CD8-positive, alpha-beta memory T cell (primary cell): ENCODE data around the gene SCGB1D4. TPM values are rescaled to one million over a fixed set of nuclear protein-coding genes. Genes with fewer than 3 reads are reported as not detected.
"Not testable (repeated sequence)": the region's sequence is repeated elsewhere in the genome, so short reads cannot be mapped to it uniquely, and the experiment has no call there.

Experiments used
- CTCF ChIA-PET: fragments of 350-600 bp; sonication (Branson Sonifier 250); formaldehyde crosslinking; loops from one replicate; lab custom pipeline; 2021; ENCODE audit warnings: antibody characterized with exemption; lab: Charles Lee
- POLR2A ChIA-PET: fragments of 350-600 bp; sonication (Branson Sonifier 250); formaldehyde crosslinking; loops from one replicate; lab custom pipeline; 2021; ENCODE audit warnings: antibody characterized with exemption; lab: Charles Lee
- DNase-seq, 5 donors: peaks; one replicate each; pipeline versions ENCODE4 v3.0.0 to v3.0.0-alpha.2; 2020 to 2022; ENCODE audit warnings: mixed read lengths in 1 of 5
- H3K27ac ChIP-seq: one replicate; pipeline ENCODE4 v1.7.0; 2013; ENCODE audit warnings: low read depth, mild to moderate bottlenecking, low read length, moderate library complexity
- H3K27me3 ChIP-seq: 2 replicates; pipeline ENCODE4 v1.7.0; 2013; ENCODE audit warnings: low read length, mild to moderate bottlenecking; ENCODE audit not compliant: insufficient read depth, poor library complexity, severe bottlenecking
- H3K36me3 ChIP-seq: 2 replicates; pipeline ENCODE4 v1.7.0; 2013; ENCODE audit warnings: mild to moderate bottlenecking, low read length, moderate library complexity; ENCODE audit not compliant: insufficient read depth
- H3K4me1 ChIP-seq: 2 replicates; pipeline ENCODE4 v1.7.0; 2013; ENCODE audit warnings: mild to moderate bottlenecking, low read length, moderate library complexity; ENCODE audit not compliant: insufficient read depth
- H3K4me3 ChIP-seq: 2 replicates; pipeline ENCODE4 v1.7.0; 2013; ENCODE audit warnings: mild to moderate bottlenecking, low read length
- H3K9me3 ChIP-seq: 2 replicates; pipeline ENCODE4 v1.7.0; 2013; ENCODE audit warnings: mild to moderate bottlenecking, low read length
- H3K27ac Mint-ChIP-seq, 8 donors: one replicate each; pipeline ENCODE4 v1.8.0; 2020 to 2021; ENCODE audit warnings: mixed read lengths in 8 of 8, mild to moderate bottlenecking in 6 of 8, inconsistent platforms in 3 of 8, moderate library complexity in 3 of 8
- H3K27me3 Mint-ChIP-seq, 2 donors: one replicate each; pipeline ENCODE4 v1.8.0; 2020 to 2021; ENCODE audit warnings: mixed read lengths in 2 of 2, mild to moderate bottlenecking in 1 of 2, moderate library complexity in 1 of 2
- H3K36me3 Mint-ChIP-seq, 3 donors: one replicate each; pipeline ENCODE4 v1.8.0; 2020 to 2021; ENCODE audit warnings: mixed read lengths in 3 of 3, inconsistent platforms in 1 of 3, mild to moderate bottlenecking in 1 of 3
- H3K4me1 Mint-ChIP-seq, 3 donors: one replicate each; pipeline ENCODE4 v1.8.0; 2020 to 2021; ENCODE audit warnings: mixed read lengths in 3 of 3, inconsistent platforms in 1 of 3, mild to moderate bottlenecking in 1 of 3
- H3K4me3 Mint-ChIP-seq, 7 donors: one replicate each; pipeline ENCODE4 v1.8.0; 2020 to 2021; ENCODE audit warnings: mixed read lengths in 7 of 7, mild to moderate bottlenecking in 6 of 7, moderate library complexity in 4 of 7, inconsistent platforms in 2 of 7
- H3K9me3 Mint-ChIP-seq, 5 donors: one replicate each; pipeline ENCODE4 v1.8.0; 2020 to 2022; ENCODE audit warnings: mixed read lengths in 5 of 5, mild to moderate bottlenecking in 3 of 5, moderate library complexity in 2 of 5, inconsistent platforms in 1 of 5
- polyA plus RNA-seq: library from polyadenylated mRNA; unstranded; fragments of 300-500 nt; fragmentation: Illumina TruSeq; gene quantifications from one replicate; pipeline ENCODE4 v1.2.3, GENCODE V29; 2021
- total RNA-seq, 2 experiments: library from RNA; stranded (reverse); gene quantifications; one replicate each; pipeline ENCODE4 v1.2.3, GENCODE V29; 2021

Gene SCGB1D4
- total and polyA plus RNA-seq, 3 experiments from 2014 or later, result not detected

- Histone ChIP-seq H3K9me3 (no peaks in the 10 kb centered on the region), H3K36me3 (no peaks in the 10 kb centered on the region), H3K4me3 (peak within 1 kb of the TSS; percentile 67), H3K27me3 (peaks cover 4% of the 10 kb centered on the region), H3K4me1 (peaks cover 4% of the 10 kb centered on the region), H3K27ac (no peak within 1 kb of the TSS)
- ChIA-PET POLR2A (no interaction called here), CTCF (interaction anchor here (0.9 to 4.8 kb wide), 8 partner anchors 10 to 57 kb away, joined by 3 to 32 read pairs (median 5); no protein-coding TSS in a partner anchor)
- H3K4me3 Mint-ChIP-seq, result peak within 1 kb of the TSS; percentile 87 to 97 (median 89)
- peaks cover 3 to 6% of the 10 kb centered on the region in 2 donors for H3K27me3 Mint-ChIP-seq
- H3K27ac Mint-ChIP-seq, result peak within 1 kb of the TSS in 6 of 8 donors; percentile 13 to 90 (median 68)
- peaks cover 8 to 19% (median 12%) of the 10 kb centered on the region in 3 donors for H3K4me1 Mint-ChIP-seq
- peaks cover 0 to 1% (median 0%) of the 10 kb centered on the region in 3 donors for H3K36me3 Mint-ChIP-seq
- H3K9me3 Mint-ChIP-seq, result no peaks in the 10 kb centered on the region
- DNase-seq, result peak; percentile 40 to 85 (median 72)
These were observed 38.7 kb upstream of the SCGB1D4 start, which contains the start of gene ASRGL1 for GRCh38 chr11:62337303-62338181. TSS of gene ASRGL1 (plus strand) at chr11:62337448. CDS start at chr11:62337978, 530 bp downstream.

GRCh38 chr11:62336949-62337302 lies 38.1 kb upstream of the SCGB1D4 start:
- H3K36me3 ChIP-seq, H3K36me3 Mint-ChIP-seq, H3K27me3 ChIP-seq, H3K9me3 ChIP-seq, H3K9me3 Mint-ChIP-seq, H3K4me1 ChIP-seq, DNase-seq, POLR2A ChIA-PET, H3K27ac ChIP-seq, H3K27me3 Mint-ChIP-seq: not testable (repeated sequence)
- H3K27ac Mint-ChIP-seq, result peak overlapping the region in 4 of 8 donors; percentile 49 to 85 (median 67)
- H3K4me1 Mint-ChIP-seq, result peaks cover 8 to 19% (median 12%) of the 10 kb centered on the region in 3 donors
- CTCF ChIA-PET, result interaction anchor here (1.1 to 4.8 kb wide), 6 partner anchors 10 to 58 kb away, joined by 4 to 32 read pairs (median 6); no protein-coding TSS in a partner anchor
- peak overlapping the region; percentile 87 to 97 (median 89) for H3K4me3 Mint-ChIP-seq
- peak overlapping the region; percentile 67 for H3K4me3 ChIP-seq

- H3K4me1 Mint-ChIP-seq, result peaks cover 8 to 14% (median 12%) of the 10 kb centered on the region in 3 donors
- H3K4me1 ChIP-seq, result peaks cover 4% of the 10 kb centered on the region
- no peaks in the 10 kb centered on the region for H3K36me3 ChIP-seq
- H3K4me3 Mint-ChIP-seq, result peak overlapping the region in 1 of 7 donors; percentile 18
- CTCF ChIA-PET, result no interaction called here
- no peaks in the 10 kb centered on the region for H3K9me3 ChIP-seq
- H3K9me3 Mint-ChIP-seq, result no peaks in the 10 kb centered on the region
- peaks cover 0 to 1% (median 0%) of the 10 kb centered on the region in 3 donors for H3K36me3 Mint-ChIP-seq
- H3K27me3 ChIP-seq, result peaks cover 4% of the 10 kb centered on the region
- H3K4me3 ChIP-seq, result no peak overlapping the region
- H3K27ac ChIP-seq, result no peak overlapping the region
- POLR2A ChIA-PET, result no interaction called here
- H3K27ac Mint-ChIP-seq, result no peak overlapping the region
- DNase-seq, result no peak
- H3K27me3 Mint-ChIP-seq, result peaks cover 13 to 14% of the 10 kb centered on the region in 2 donors
These were observed 34.9 kb upstream of the SCGB1D4 start for GRCh38 chr11:62333768-62334167.

- H3K36me3 Mint-ChIP-seq, H3K9me3 Mint-ChIP-seq, H3K27ac Mint-ChIP-seq, H3K4me3 ChIP-seq, H3K4me3 Mint-ChIP-seq, POLR2A ChIA-PET, H3K4me1 ChIP-seq, H3K4me1 Mint-ChIP-seq, H3K27me3 ChIP-seq, H3K36me3 ChIP-seq, H3K9me3 ChIP-seq, DNase-seq, H3K27ac ChIP-seq: not testable (repeated sequence)
- peaks cover 15 to 18% of the 10 kb centered on the region in 2 donors for H3K27me3 Mint-ChIP-seq
- CTCF ChIA-PET, result interaction anchor here (0.7 kb wide), 1 partner anchor 20 kb away, joined by 3 read pairs; no protein-coding TSS in a partner anchor
These were observed 32.4 kb upstream of the SCGB1D4 start for GRCh38 chr11:62331264-62331663.

DNA sequence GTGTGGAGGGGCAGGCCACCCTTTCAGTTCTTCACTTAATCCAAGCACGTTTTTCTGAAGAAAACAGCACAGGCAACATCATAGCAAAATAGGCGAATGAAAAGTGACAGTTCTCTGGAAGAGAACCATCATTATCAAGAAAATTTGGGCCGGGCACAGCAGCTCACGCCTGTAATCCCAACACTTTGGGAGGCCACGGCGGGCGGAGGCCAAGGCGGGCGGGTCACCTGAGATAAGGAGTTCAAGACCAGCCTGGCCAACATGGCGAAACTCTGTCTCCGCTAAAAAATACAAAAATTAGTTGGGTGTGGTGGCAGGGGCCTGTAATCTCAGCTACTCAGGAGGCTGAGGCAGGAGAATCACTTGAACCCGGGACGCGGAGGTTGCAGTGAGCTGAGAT lies 28.7 kb upstream of the SCGB1D4 start:
- peaks cover 12 to 30% of the 10 kb centered on the region in 2 donors for H3K27me3 Mint-ChIP-seq
- H3K9me3 Mint-ChIP-seq, H3K4me1 Mint-ChIP-seq, H3K4me3 ChIP-seq, H3K36me3 ChIP-seq, H3K4me1 ChIP-seq, H3K27ac Mint-ChIP-seq, H3K36me3 Mint-ChIP-seq, H3K4me3 Mint-ChIP-seq, DNase-seq, H3K9me3 ChIP-seq, H3K27ac ChIP-seq, CTCF ChIA-PET, H3K27me3 ChIP-seq: not testable (repeated sequence)
- POLR2A ChIA-PET, result interaction anchor here (0.7 kb wide), 1 partner anchor 67 kb away, joined by 7 read pairs; no protein-coding TSS in a partner anchor

GRCh38 chr11:62326719-62327118 lies 27.8 kb upstream of the SCGB1D4 start:
- H3K9me3 ChIP-seq, POLR2A ChIA-PET, H3K36me3 Mint-ChIP-seq, DNase-seq, H3K9me3 Mint-ChIP-seq, H3K27ac Mint-ChIP-seq, H3K4me3 Mint-ChIP-seq, CTCF ChIA-PET, H3K36me3 ChIP-seq, H3K4me1 Mint-ChIP-seq, H3K4me1 ChIP-seq, H3K27ac ChIP-seq, H3K4me3 ChIP-seq, H3K27me3 ChIP-seq: not testable (repeated sequence)
- peaks cover 12 to 30% of the 10 kb centered on the region in 2 donors for H3K27me3 Mint-ChIP-seq

DNA sequence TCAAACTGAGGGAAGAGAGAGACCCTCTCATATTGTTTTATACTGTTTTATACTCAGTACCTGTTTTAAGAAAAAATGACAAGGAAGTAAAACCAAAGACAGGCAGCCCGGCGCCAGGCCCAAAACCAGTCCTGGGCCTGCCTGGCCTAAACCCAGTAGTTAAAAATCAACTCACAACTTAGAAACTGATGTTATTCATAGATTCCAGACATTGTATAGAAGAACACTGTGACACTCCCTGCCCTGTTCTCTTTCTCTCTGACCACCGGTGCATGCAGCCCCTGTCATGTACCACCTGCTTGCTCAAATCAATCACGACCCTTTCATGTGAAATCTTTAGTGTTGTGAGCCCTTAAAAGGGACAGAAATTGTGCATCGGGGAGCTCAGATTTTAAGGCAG lies 26.9 kb upstream of the SCGB1D4 start:
- DNase-seq, H3K36me3 ChIP-seq, H3K4me3 ChIP-seq, H3K27ac ChIP-seq, H3K9me3 Mint-ChIP-seq, H3K4me1 Mint-ChIP-seq, H3K36me3 Mint-ChIP-seq, H3K4me3 Mint-ChIP-seq, H3K4me1 ChIP-seq, POLR2A ChIA-PET, H3K27me3 ChIP-seq, CTCF ChIA-PET, H3K9me3 ChIP-seq, H3K27ac Mint-ChIP-seq: not testable (repeated sequence)
- H3K27me3 Mint-ChIP-seq, result peaks cover 11 to 28% of the 10 kb centered on the region in 2 donors
